Measurements from ENCODE around the gene SCARB1.

SCARB1 gene

GRCh38 chr12:124730455-124730932 lies 133.2 kb downstream of the SCARB1 start:
- no peak for DNase-seq (ENCODE audit: low spot score)

- DNase-seq (ENCODE audit: low spot score) = no peak
These were observed 135.7 kb downstream of the SCARB1 start for GRCh38 chr12:124727922-124728321.

GRCh38 chr12:124727264-124727800 lies 136.3 kb downstream of the SCARB1 start:
- no peak for DNase-seq (ENCODE audit: low spot score)

Data from ecto neural progenitor cell (in vitro differentiated cells).